ENCODE results near the gene CSTF1. TPM values are rescaled to one million over a fixed set of nuclear protein-coding genes. Genes with fewer than 3 reads are reported as not detected.
A peak's percentile ranks its signal among the peaks of the same experiment; 100 is the strongest.
"Not testable (repeated sequence)": the region's sequence is repeated elsewhere in the genome, so short reads cannot be mapped to it uniquely, and the experiment has no call there.

CSTF1 gene
- total RNA-seq, 1 donor from 2014 or later: 20.9 TPM

GRCh38 chr20:56383334-56383733 is 9.1 kb upstream of the CSTF1 start:
- Histone ChIP-seq H3K4me1 (ENCODE audit: control insufficient read depth in 3 of 3, insufficient read depth in 3 of 3, low read length in 3 of 3) (no peaks in the 10 kb centered on the region), H3K27me3 (ENCODE audit: control insufficient read depth in 3 of 3, insufficient read depth in 3 of 3, low read length in 3 of 3) (no peaks in the 10 kb centered on the region), H3K9ac (ENCODE audit: low read depth in 1 of 3, low read length in 3 of 3) (no peak overlapping the region), H3K9me3 (ENCODE audit: control insufficient read depth in 3 of 3, low read length in 3 of 3) (no peaks in the 10 kb centered on the region), H3K36me3 (ENCODE audit: control insufficient read depth in 3 of 3, insufficient read depth in 3 of 3, low read length in 3 of 3) (peaks cover 0 to 13% (median 2%) of the 10 kb centered on the region in 3 donors), H3K27ac (ENCODE audit: low read depth, low read length) (no peak overlapping the region), H3K4me3 (ENCODE audit: low read length in 3 of 3) (no peak overlapping the region)

GRCh38 chr20:56385130-56385529 is 7.3 kb upstream of the CSTF1 start:
- Histone ChIP-seq H3K9ac (ENCODE audit: low read depth in 1 of 3, low read length in 3 of 3) (no peak overlapping the region), H3K4me3 (ENCODE audit: low read length in 3 of 3) (no peak overlapping the region), H3K27ac (ENCODE audit: low read depth, low read length) (no peak overlapping the region), H3K9me3 (ENCODE audit: control insufficient read depth in 3 of 3, low read length in 3 of 3) (no peaks in the 10 kb centered on the region), H3K36me3 (ENCODE audit: control insufficient read depth in 3 of 3, insufficient read depth in 3 of 3, low read length in 3 of 3) (peaks cover 0 to 8% (median 3%) of the 10 kb centered on the region in 3 donors), H3K4me1 (ENCODE audit: control insufficient read depth in 3 of 3, insufficient read depth in 3 of 3, low read length in 3 of 3) (no peaks in the 10 kb centered on the region), H3K27me3 (ENCODE audit: control insufficient read depth in 3 of 3, insufficient read depth in 3 of 3, low read length in 3 of 3) (no peaks in the 10 kb centered on the region)

- Histone ChIP-seq H3K9ac (ENCODE audit: low read depth in 1 of 3, low read length in 3 of 3) (no peak overlapping the region), H3K4me1 (ENCODE audit: control insufficient read depth in 3 of 3, insufficient read depth in 3 of 3, low read length in 3 of 3) (peaks cover 2 to 4% (median 3%) of the 10 kb centered on the region in 3 donors)
Observed at GRCh38 chr20:56386219-56386618, 6.2 kb upstream of the CSTF1 start.

GRCh38 chr20:56388882-56389281 is 3.6 kb upstream of the CSTF1 start:
- Histone ChIP-seq H3K27ac (ENCODE audit: low read depth, low read length) (no peak overlapping the region), H3K4me1 (ENCODE audit: control insufficient read depth in 3 of 3, insufficient read depth in 3 of 3, low read length in 3 of 3) (peaks cover 12 to 22% (median 17%) of the 10 kb centered on the region in 3 donors), H3K36me3 (ENCODE audit: control insufficient read depth in 3 of 3, insufficient read depth in 3 of 3, low read length in 3 of 3) (peaks cover 0 to 8% (median 3%) of the 10 kb centered on the region in 3 donors), H3K9me3 (ENCODE audit: control insufficient read depth in 3 of 3, low read length in 3 of 3) (no peaks in the 10 kb centered on the region), H3K4me3 (ENCODE audit: low read length in 3 of 3) (no peak overlapping the region), H3K9ac (ENCODE audit: low read depth in 1 of 3, low read length in 3 of 3) (no peak overlapping the region), H3K27me3 (ENCODE audit: control insufficient read depth in 3 of 3, insufficient read depth in 3 of 3, low read length in 3 of 3) (no peaks in the 10 kb centered on the region)

More at GRCh38 chr20:56386219-56386618, 6.2 kb upstream of the CSTF1 start:
- no peaks in the 10 kb centered on the region for H3K9me3 ChIP-seq (ENCODE audit: control insufficient read depth in 3 of 3, low read length in 3 of 3)
- H3K4me3 ChIP-seq (ENCODE audit: low read length in 3 of 3): no peak overlapping the region
- H3K36me3 ChIP-seq (ENCODE audit: control insufficient read depth in 3 of 3, insufficient read depth in 3 of 3, low read length in 3 of 3): peaks cover 0 to 8% (median 3%) of the 10 kb centered on the region in 3 donors
- no peaks in the 10 kb centered on the region for H3K27me3 ChIP-seq (ENCODE audit: control insufficient read depth in 3 of 3, insufficient read depth in 3 of 3, low read length in 3 of 3)
- no peak overlapping the region for H3K27ac ChIP-seq (ENCODE audit: low read depth, low read length)

- Histone ChIP-seq H3K4me3 (ENCODE audit: low read length in 3 of 3) (no peak overlapping the region), H3K9ac (ENCODE audit: low read depth in 1 of 3, low read length in 3 of 3) (no peak overlapping the region), H3K27me3 (ENCODE audit: control insufficient read depth in 3 of 3, insufficient read depth in 3 of 3, low read length in 3 of 3) (no peaks in the 10 kb centered on the region), H3K36me3 (ENCODE audit: control insufficient read depth in 3 of 3, insufficient read depth in 3 of 3, low read length in 3 of 3) (peaks cover 0 to 8% (median 3%) of the 10 kb centered on the region in 3 donors), H3K4me1 (ENCODE audit: control insufficient read depth in 3 of 3, insufficient read depth in 3 of 3, low read length in 3 of 3) (peaks cover 15 to 26% (median 19%) of the 10 kb centered on the region in 3 donors), H3K9me3 (ENCODE audit: control insufficient read depth in 3 of 3, low read length in 3 of 3) (no peaks in the 10 kb centered on the region), H3K27ac (ENCODE audit: low read depth, low read length) (no peak overlapping the region)
Observed at GRCh38 chr20:56389807-56390206, 2.6 kb upstream of the CSTF1 start.

GRCh38 chr20:56390396-56390795 is 2.0 kb upstream of the CSTF1 start:
- not testable (repeated sequence) for H3K27me3 ChIP-seq (ENCODE audit: control insufficient read depth in 3 of 3, insufficient read depth in 3 of 3, low read length in 3 of 3); H3K9me3 ChIP-seq (ENCODE audit: control insufficient read depth in 3 of 3, low read length in 3 of 3); H3K27ac ChIP-seq (ENCODE audit: low read depth, low read length); H3K36me3 ChIP-seq (ENCODE audit: control insufficient read depth in 3 of 3, insufficient read depth in 3 of 3, low read length in 3 of 3); H3K9ac ChIP-seq (ENCODE audit: low read depth in 1 of 3, low read length in 3 of 3); H3K4me3 ChIP-seq (ENCODE audit: low read length in 3 of 3)
- H3K4me1 ChIP-seq (ENCODE audit: control insufficient read depth in 3 of 3, insufficient read depth in 3 of 3, low read length in 3 of 3): peaks cover 17 to 32% (median 23%) of the 10 kb centered on the region in 3 donors

- H3K27me3 ChIP-seq (ENCODE audit: control insufficient read depth in 3 of 3, insufficient read depth in 3 of 3, low read length in 3 of 3): no peaks in the 10 kb centered on the region
- H3K9me3 ChIP-seq (ENCODE audit: control insufficient read depth in 3 of 3, low read length in 3 of 3): no peaks in the 10 kb centered on the region
- peaks cover 22 to 33% (median 27%) of the 10 kb centered on the region in 3 donors for H3K4me1 ChIP-seq (ENCODE audit: control insufficient read depth in 3 of 3, insufficient read depth in 3 of 3, low read length in 3 of 3)
- peaks cover 3 to 8% (median 4%) of the 10 kb centered on the region in 3 donors for H3K36me3 ChIP-seq (ENCODE audit: control insufficient read depth in 3 of 3, insufficient read depth in 3 of 3, low read length in 3 of 3)
- peak overlapping the region; percentile 95 to 98 (median 98) for H3K4me3 ChIP-seq (ENCODE audit: low read length in 3 of 3)
- H3K9ac ChIP-seq (ENCODE audit: low read depth in 1 of 3, low read length in 3 of 3): peak overlapping the region in 2 of 3 donors; percentile 92 to 96
- H3K27ac ChIP-seq (ENCODE audit: low read depth, low read length): no peak overlapping the region
Observed at GRCh38 chr20:56391037-56391436, 1.4 kb upstream of the CSTF1 start.

GRCh38 chr20:56391596-56392131 is 781 bp upstream of the CSTF1 start:
- H3K9me3 ChIP-seq (ENCODE audit: control insufficient read depth in 3 of 3, low read length in 3 of 3): no peaks in the 10 kb centered on the region
- no peaks in the 10 kb centered on the region for H3K27me3 ChIP-seq (ENCODE audit: control insufficient read depth in 3 of 3, insufficient read depth in 3 of 3, low read length in 3 of 3)
- H3K27ac ChIP-seq (ENCODE audit: low read depth, low read length): peak overlapping the region; percentile 92
- peaks cover 22 to 33% (median 27%) of the 10 kb centered on the region in 3 donors for H3K4me1 ChIP-seq (ENCODE audit: control insufficient read depth in 3 of 3, insufficient read depth in 3 of 3, low read length in 3 of 3)
- peak overlapping the region; percentile 95 to 98 (median 98) for H3K4me3 ChIP-seq (ENCODE audit: low read length in 3 of 3)
- peaks cover 5 to 13% (median 9%) of the 10 kb centered on the region in 3 donors for H3K36me3 ChIP-seq (ENCODE audit: control insufficient read depth in 3 of 3, insufficient read depth in 3 of 3, low read length in 3 of 3)
- peak overlapping the region; percentile 92 to 96 (median 96) for H3K9ac ChIP-seq (ENCODE audit: low read depth in 1 of 3, low read length in 3 of 3)

GRCh38 chr20:56392881-56393482 is 537 bp downstream of the CSTF1 start:
- Histone ChIP-seq H3K36me3 (ENCODE audit: control insufficient read depth in 3 of 3, insufficient read depth in 3 of 3, low read length in 3 of 3) (peaks cover 18 to 25% (median 23%) of the 10 kb centered on the region in 3 donors), H3K27me3 (ENCODE audit: control insufficient read depth in 3 of 3, insufficient read depth in 3 of 3, low read length in 3 of 3) (no peaks in the 10 kb centered on the region), H3K9me3 (ENCODE audit: control insufficient read depth in 3 of 3, low read length in 3 of 3) (no peaks in the 10 kb centered on the region), H3K27ac (ENCODE audit: low read depth, low read length) (peak overlapping the region; percentile 92), H3K4me1 (ENCODE audit: control insufficient read depth in 3 of 3, insufficient read depth in 3 of 3, low read length in 3 of 3) (peaks cover 22 to 33% (median 27%) of the 10 kb centered on the region in 3 donors), H3K9ac (ENCODE audit: low read depth in 1 of 3, low read length in 3 of 3) (peak overlapping the region; percentile 92 to 96 (median 96)), H3K4me3 (ENCODE audit: low read length in 3 of 3) (peak overlapping the region; percentile 95 to 98 (median 98))

GRCh38 chr20:56393653-56394052 is 1.2 kb downstream of the CSTF1 start:
- no peak overlapping the region for H3K27ac ChIP-seq (ENCODE audit: low read depth, low read length)
- H3K4me3 ChIP-seq (ENCODE audit: low read length in 3 of 3): peak overlapping the region; percentile 95 to 98 (median 98)
- peaks cover 24 to 31% (median 29%) of the 10 kb centered on the region in 3 donors for H3K36me3 ChIP-seq (ENCODE audit: control insufficient read depth in 3 of 3, insufficient read depth in 3 of 3, low read length in 3 of 3)
- H3K9me3 ChIP-seq (ENCODE audit: control insufficient read depth in 3 of 3, low read length in 3 of 3): no peaks in the 10 kb centered on the region
- H3K9ac ChIP-seq (ENCODE audit: low read depth in 1 of 3, low read length in 3 of 3): peak overlapping the region in 2 of 3 donors; percentile 8 to 96
- no peaks in the 10 kb centered on the region for H3K27me3 ChIP-seq (ENCODE audit: control insufficient read depth in 3 of 3, insufficient read depth in 3 of 3, low read length in 3 of 3)
- H3K4me1 ChIP-seq (ENCODE audit: control insufficient read depth in 3 of 3, insufficient read depth in 3 of 3, low read length in 3 of 3): peaks cover 22 to 33% (median 27%) of the 10 kb centered on the region in 3 donors
